Endothelial cell (in vitro differentiated cells): ENCODE data around the gene ZNHIT3. TPM values are rescaled to one million over a fixed set of nuclear protein-coding genes. Genes with fewer than 3 reads are reported as not detected.

ENCODE experiments used
- DNase-seq: peaks from one replicate; pipeline ENCODE4 v3.0.0; 2021; ENCODE audit warnings: low spot score
- H3K27ac Mint-ChIP-seq: one replicate; pipeline ENCODE4 v1.8.0; 2021; ENCODE audit warnings: mixed read lengths, inconsistent platforms; ENCODE audit not compliant: unreplicated experiment
- H3K27me3 Mint-ChIP-seq: one replicate; pipeline ENCODE4 v1.8.0; 2021; ENCODE audit warnings: mild to moderate bottlenecking, moderate library complexity, mixed read lengths, inconsistent platforms; ENCODE audit not compliant: unreplicated experiment
- H3K36me3 Mint-ChIP-seq: one replicate; pipeline ENCODE4 v1.8.0; 2021; ENCODE audit warnings: mild to moderate bottlenecking, low read depth, mixed read lengths, inconsistent platforms; ENCODE audit not compliant: unreplicated experiment
- H3K4me1 Mint-ChIP-seq: one replicate; pipeline ENCODE4 v1.8.0; 2021; ENCODE audit warnings: mild to moderate bottlenecking, mixed read lengths, inconsistent platforms; ENCODE audit not compliant: unreplicated experiment
- H3K4me3 Mint-ChIP-seq: one replicate; pipeline ENCODE4 v1.8.0; 2021; ENCODE audit warnings: mild to moderate bottlenecking, mixed read lengths, inconsistent platforms; ENCODE audit not compliant: unreplicated experiment
- H3K9me3 Mint-ChIP-seq: one replicate; pipeline ENCODE4 v1.8.0; 2021; ENCODE audit warnings: mixed read lengths, inconsistent platforms; ENCODE audit not compliant: unreplicated experiment
- CTCF ChIP-seq: fragments of 200-600 bp; sonication (generic); IDR thresholded peaks from one replicate; pipeline ENCODE4 v1.5.0; 2021; ENCODE audit warnings: antibody characterized with exemption; ENCODE audit not compliant: unreplicated experiment
- total RNA-seq: library from RNA; stranded (reverse); fragmentation: NEBNext Ultra II Directional; extraction: Animal tissue kit (Norgen Biotek cat#: 25700); gene quantifications from one replicate; pipeline ENCODE4 v1.2.1, GENCODE V29; 2021; ENCODE audit not compliant: unreplicated experiment

Gene ZNHIT3
- total RNA-seq, 1 donor from 2014 or later, result 46.9 TPM

- Mint-ChIP-seq H3K36me3 (peaks cover 33% of the 10 kb centered on the region), H3K4me1 (peaks cover 5% of the 10 kb centered on the region), H3K27ac (no peak overlapping the region), H3K9me3 (no peaks in the 10 kb centered on the region), H3K27me3 (peaks cover 4% of the 10 kb centered on the region), H3K4me3 (peak overlapping the region; percentile 45)
- no peak for TF ChIP-seq CTCF
- no peak for DNase-seq
These were observed 17.1 kb downstream of the ZNHIT3 start for GRCh38 chr17:36503456-36504155.

GRCh38 chr17:36504156-36504545, 17.7 kb downstream of the ZNHIT3 start:
- Mint-ChIP-seq H3K27me3 (peaks cover 4% of the 10 kb centered on the region), H3K4me3 (no peak overlapping the region), H3K27ac (no peak overlapping the region), H3K9me3 (no peaks in the 10 kb centered on the region), H3K36me3 (peaks cover 33% of the 10 kb centered on the region), H3K4me1 (peaks cover 2% of the 10 kb centered on the region)
- TF ChIP-seq CTCF, result no peak
- no peak for DNase-seq

GRCh38 chr17:36505171-36505570, 18.7 kb downstream of the ZNHIT3 start:
- H3K36me3 Mint-ChIP-seq, result peaks cover 36% of the 10 kb centered on the region
- H3K27me3 Mint-ChIP-seq, result peaks cover 4% of the 10 kb centered on the region
- H3K4me3 Mint-ChIP-seq, result no peak overlapping the region
- H3K4me1 Mint-ChIP-seq, result no peaks in the 10 kb centered on the region
- no peaks in the 10 kb centered on the region for H3K9me3 Mint-ChIP-seq
- H3K27ac Mint-ChIP-seq, result no peak overlapping the region
- TF ChIP-seq CTCF, result no peak
- DNase-seq, result no peak

GRCh38 chr17:36506249-36506826, 19.9 kb downstream of the ZNHIT3 start:
- Mint-ChIP-seq H3K36me3 (peaks cover 42% of the 10 kb centered on the region), H3K9me3 (no peaks in the 10 kb centered on the region), H3K27ac (no peak overlapping the region), H3K4me1 (no peaks in the 10 kb centered on the region), H3K27me3 (peaks cover 4% of the 10 kb centered on the region), H3K4me3 (no peak overlapping the region)
- no peak for TF ChIP-seq CTCF
- DNase-seq, result no peak

- peaks cover 40% of the 10 kb centered on the region for H3K36me3 Mint-ChIP-seq
- no peak overlapping the region for H3K27ac Mint-ChIP-seq
- DNase-seq, result no peak
- no peaks in the 10 kb centered on the region for H3K4me1 Mint-ChIP-seq
- H3K27me3 Mint-ChIP-seq, result peaks cover 4% of the 10 kb centered on the region
- no peak for TF ChIP-seq CTCF
- no peak overlapping the region for H3K4me3 Mint-ChIP-seq
- H3K9me3 Mint-ChIP-seq, result no peaks in the 10 kb centered on the region
These were observed 20.4 kb downstream of the ZNHIT3 start for GRCh38 chr17:36506831-36507230.
